Measurements from ENCODE around the gene GRM5.

GRM5 gene

GRCh38 chr11:88831303-88831890 lies 234.4 kb downstream of the GRM5 start:
- no peak for DNase-seq

DNA sequence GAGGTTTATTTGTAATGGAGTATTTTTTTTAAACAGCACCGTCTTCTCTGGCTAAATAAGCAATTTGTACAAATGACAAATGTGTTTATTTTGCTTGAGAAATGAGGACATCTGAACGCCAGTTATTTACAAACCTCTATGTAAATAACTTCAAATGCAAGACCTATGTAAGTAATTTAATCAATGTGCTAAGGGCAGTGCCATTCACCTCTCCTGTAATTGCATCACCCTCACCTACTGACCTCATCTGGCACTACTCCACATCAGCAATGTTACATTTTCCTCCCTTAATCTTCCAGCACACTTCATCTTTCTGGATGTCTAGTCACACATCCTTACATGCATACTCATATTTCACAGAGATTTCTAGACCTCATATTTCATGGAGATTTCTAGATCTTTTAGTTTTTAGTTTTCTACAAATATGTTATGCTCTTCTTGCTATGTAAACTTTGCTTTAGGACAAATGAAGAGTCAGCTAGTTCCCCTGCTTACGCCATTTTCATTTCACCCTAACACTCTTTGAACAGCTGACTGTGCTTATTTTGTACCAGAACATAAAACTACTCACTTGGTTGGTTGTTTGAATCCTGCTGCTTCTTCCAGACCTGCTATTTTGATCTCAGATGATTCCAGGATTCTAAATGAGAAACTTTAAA lies 238.6 kb downstream of the GRM5 start:
- no peak for DNase-seq

DNA sequence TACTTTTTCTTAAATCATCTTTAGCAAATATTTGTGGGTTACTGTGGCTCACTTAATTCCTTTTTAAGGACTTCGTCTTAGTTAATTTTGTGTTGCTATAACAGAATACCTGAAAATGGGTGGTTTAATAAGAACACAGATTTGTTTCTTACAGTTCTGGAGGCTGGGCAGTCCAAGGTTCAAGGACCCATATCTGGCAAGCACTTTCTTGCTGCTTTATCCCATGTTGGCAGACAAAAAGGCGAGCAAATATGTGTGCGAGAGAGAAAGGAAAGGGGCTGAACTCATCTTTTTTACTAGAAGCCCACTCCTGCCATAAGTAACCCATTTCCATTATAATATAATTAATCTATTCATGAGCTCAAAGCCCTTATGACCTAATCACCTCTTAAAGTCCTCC lies 246.2 kb downstream of the GRM5 start:
- DNase-seq, result no peak

DNA sequence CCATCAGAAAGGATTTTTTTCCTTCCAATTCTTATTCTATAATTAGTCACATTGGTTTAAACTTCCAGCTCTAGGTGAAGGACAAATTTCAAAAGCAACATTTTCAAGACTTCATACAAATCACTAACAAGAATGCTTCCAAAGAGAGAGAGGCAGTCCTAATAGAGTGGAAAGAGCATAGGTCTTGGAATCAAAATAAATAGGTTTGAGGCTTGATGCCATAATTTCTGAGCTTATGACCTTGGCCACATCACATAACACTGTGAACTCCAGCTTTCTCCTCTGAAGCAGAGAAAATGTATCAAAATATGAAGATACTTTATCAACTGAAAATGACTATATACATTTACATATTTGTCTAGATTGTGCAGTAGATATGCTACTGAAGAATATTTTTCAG lies 246.8 kb downstream of the GRM5 start:
- no peak for DNase-seq

- DNase-seq, result no peak
Measured at GRCh38 chr11:88815505-88815904, 250.3 kb downstream of the GRM5 start.

GRCh38 chr11:88814076-88814475 lies 251.7 kb downstream of the GRM5 start:
- no peak for DNase-seq

DNA sequence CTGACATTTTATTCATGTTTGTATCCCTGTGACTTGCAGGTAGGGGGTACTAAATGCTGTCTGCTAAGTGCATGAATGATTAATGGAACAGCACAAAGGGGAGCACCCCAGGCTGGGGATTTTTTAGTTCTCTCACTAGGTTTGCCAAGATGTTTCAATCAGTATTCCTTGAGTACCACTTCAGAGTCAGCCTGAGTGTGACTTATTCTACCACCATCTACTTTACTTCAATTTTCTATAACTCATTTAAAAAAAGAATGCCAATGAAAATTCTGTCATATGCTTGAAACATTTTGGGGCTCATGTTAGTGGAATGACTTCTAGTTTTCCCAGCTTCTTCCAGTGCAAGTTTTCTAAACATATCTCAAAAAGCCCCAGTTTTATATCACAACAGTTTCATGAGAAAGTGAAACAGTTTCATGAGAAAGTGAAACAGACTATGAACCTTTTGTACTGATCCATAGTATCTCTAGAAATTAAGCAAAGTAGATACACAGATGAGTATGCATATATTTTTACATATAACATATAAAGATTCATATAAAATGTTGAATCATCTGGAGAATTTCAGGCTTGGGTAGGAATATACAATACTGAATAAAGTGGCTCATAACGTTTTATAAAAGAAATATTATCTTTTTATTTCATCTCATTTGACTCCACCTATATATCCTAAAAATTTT lies 252.4 kb downstream of the GRM5 start:
- DNase-seq, result no peak

DNA sequence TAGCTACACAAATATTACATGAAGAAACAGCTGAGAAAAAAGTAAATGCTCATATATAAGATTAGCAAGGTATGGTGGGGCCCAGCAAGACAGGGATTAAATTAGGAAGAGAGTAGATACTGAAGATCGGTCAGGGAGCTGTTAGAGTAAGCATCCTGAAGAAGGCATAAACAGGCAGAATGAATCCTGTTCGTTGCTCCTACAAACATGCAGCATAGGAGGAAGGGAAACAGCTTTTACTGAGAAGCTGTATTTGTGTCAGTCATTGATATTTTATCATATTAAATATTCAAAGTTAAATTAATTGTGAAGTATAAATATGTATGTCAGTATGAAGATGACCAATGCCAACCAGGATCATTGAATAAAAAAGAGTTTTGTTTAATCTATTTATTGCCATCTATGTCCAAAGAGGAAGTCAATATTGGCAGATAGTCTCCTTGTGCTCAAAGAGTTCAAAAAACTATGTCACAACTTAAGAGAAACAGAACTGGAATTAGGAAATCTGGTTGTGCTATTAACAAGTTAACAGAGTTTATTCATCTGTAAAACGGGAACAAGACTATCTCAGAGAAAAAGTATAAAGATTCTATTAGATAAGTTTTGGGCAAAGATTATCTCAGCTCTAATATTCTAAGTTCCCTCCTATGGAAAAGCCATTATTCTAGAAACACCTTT lies 255.2 kb downstream of the GRM5 start:
- DNase-seq, result no peak

DNA sequence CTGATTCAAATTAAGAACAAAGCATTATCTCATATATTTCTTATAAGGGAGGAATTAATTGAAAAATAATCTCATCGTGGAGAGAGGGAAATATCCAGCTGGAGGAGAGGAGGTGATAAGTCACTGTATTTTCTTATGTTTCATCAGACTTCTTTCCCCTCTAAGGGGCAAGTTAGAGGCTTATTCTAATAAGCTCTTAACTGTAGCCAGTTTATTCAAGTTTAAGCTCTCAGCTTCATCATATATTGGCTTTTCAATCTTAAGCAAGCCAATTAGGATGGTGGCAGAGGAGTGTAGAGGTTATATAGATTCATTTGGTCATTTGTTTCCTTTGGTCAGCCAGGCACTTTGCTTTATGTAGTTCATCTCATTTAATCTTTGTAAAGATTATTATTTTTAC lies 256.7 kb downstream of the GRM5 start:
- DNase-seq, result no peak

DNA sequence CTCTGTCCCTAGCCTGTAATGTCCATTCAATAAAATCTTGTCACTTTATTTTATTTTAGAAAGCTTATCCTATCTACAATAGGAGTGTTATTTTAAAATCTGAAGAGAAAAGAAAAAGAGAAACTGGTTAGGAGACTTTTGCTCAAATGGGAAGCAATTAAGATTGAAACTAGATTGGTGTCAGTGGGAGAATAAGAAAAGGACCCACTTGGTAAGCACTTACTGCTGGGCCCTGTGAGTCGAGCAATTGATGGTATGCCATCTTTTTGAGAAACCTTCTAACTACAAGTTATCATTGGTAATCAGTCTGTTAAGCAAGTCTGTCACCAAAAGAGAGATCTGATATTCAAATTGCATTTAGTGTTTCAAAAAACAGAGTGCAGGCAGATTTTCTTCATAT lies 258.4 kb downstream of the GRM5 start:
- DNase-seq, result no peak

- DNase-seq, result no peak
Measured at GRCh38 chr11:88806410-88806809, 259.4 kb downstream of the GRM5 start.

DNA sequence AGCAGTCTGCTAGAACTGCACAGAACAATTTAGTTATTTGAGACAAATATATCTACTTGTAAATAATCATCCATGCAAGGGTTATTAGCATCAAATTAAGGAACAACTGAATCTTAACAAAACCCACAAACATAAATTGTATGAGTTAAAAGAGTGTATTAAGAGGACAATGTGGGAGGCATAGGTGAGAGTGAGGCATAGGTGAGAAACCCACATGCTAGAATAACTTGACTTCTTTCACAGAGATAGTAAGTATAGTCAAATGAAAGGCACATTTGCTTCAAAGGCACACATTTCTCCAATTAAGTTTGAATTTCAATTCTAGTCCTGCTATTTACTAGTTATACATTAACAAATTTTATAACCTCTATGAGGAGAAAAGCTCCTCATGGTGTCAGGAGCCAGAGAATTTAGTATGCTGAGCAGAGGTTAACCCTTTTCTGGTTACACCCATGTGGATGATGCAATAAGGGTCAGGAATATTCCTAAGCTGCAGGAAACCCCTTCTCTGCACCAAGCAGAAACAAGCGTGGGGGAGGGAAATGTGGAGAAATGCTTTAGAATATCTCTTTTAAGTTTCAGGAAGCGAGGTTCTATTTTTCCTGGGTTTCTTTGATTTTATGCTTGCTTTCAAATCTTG lies 264.2 kb downstream of the GRM5 start:
- no peak for DNase-seq

DNA sequence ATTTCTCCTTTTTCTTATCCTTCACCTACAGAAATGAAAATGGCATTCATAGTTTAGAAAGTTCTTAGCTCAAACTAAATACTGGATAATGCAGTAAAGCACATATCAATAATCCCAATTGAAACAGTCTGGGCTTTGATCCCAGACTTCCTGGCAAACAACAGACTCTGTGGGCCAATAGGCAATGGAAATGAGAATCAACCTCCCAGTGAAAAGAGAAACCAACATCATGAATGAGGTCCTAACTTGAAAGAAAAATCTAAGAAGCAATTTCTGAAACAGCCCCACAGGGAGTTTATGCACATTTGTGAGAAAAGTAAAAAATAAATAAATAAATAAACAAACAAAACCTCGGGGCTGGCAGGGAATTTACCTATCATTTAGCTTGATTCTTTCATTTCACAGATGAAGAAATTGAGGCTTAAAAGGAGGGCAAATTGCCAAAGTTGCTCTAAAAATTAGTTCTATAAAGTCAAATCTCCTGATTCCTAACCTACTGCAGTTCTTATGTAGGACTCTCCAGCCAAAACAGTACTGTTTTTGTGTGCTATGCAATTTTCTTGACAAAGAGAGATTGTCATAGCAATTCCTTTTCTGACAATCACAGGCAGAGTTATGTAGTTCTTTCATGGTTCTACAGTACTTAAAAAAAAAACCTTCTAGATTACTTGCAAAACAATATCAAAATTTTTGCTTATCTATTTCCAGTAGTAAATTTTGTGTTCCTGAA lies 265.8 kb downstream of the GRM5 start:
- DNase-seq, result no peak

- DNase-seq, result no peak
Measured at GRCh38 chr11:88790182-88790581, 275.6 kb downstream of the GRM5 start.

- DNase-seq, result no peak
Measured at GRCh38 chr11:88779577-88779976, 286.2 kb downstream of the GRM5 start.

DNA sequence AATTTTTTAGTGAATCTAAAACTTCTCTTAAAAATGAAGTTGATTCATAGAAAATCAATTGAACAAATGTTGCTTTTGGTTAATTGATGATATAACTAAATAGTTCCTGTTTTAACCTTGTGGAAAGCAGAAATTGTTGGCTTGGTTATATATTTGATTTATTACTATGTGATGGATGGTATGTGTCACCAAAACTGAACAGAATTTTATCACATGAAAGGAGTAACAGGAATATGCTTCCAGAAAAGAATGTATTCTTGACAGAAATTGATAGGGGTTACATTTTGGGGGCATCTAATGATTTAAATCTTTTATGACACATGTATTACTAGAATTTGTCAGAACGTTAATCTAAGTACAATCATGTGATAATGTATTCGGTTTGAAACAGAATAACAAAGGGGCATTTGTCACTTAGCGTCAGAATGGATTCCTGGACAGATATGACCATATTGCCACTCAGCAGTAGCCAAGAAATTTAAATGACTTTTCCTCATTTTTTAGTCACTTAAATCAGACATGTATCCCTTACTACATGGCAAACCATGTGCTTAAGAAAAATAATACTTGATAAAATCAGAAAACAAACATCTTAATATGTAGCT lies 295.2 kb downstream of the GRM5 start:
- DNase-seq, result no peak

GRCh38 chr11:88744140-88744539 lies 321.6 kb downstream of the GRM5 start:
- DNase-seq, result no peak

DNA sequence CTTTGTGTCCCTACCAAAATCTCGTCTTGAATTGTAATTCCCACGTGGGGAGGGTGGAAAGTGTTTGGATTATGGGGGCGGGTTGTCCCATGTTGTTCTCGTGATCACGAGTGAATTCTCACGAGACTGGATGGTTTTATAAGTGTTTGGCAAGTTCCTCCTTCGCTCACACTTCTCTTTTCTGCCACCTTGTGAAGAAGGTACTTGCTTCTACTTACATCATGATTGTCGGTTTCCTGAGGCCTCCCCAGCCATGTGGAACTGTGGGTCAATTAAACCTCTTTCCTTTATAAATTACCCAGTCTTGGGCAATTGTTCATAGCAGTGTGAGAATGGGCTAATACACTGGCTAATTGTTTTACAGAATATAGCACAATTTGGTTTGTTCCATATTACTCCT lies 326.3 kb downstream of the GRM5 start:
- DNase-seq, result no peak

GRCh38 chr11:88709567-88709966 lies 356.2 kb downstream of the GRM5 start:
- no peak for DNase-seq

GRCh38 chr11:88704485-88704884 lies 361.3 kb downstream of the GRM5 start:
- DNase-seq, result no peak

DNA sequence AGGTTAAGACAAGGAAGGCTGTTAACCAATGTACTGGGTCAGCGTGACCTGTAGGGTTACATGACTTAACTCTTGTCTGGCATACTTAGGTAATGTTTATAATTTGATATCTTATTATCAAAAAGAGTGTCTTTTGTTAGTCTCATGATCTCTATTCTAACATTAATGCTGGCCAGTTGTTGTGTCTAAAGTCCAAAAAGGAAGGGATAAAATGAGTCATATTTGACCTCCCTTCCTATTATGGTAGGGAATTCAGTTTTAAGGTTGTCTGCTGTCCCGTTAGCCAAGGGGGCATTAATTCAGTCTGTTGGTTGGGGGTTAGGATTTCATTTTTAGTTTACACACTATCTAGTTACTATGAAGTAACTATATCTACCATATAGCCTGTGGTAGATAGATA lies 364.0 kb downstream of the GRM5 start:
- DNase-seq, result no peak

DNA sequence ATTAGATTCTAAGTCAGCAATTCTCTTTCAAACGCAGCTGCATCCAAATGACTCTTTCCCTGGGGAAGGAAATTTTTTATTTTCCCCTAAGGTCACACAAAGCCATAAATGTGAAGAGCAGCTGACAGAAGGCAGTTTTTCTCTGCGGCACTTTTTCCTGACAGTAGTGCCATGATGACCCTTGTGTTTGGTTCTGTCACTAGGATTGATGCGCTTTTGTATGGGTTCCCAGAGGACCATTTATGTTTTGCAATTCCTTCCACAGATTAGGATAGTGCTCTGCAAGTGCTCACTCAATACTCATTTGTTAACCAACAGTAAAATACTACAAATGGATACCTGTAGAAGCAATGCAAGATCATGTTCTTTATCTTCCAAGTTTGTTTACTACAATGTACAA lies 368.6 kb downstream of the GRM5 start:
- DNase-seq, result no peak

Data from activated CD4-positive, alpha-beta T cell treated with anti-CD3 and anti-CD28 coated beads for 48 hours (primary cell).